NCI-H2227 (cell line): ENCODE results near the gene NELFE.
"Not testable (repeated sequence)": the region's sequence is repeated elsewhere in the genome, so short reads cannot be mapped to it uniquely, and the experiment has no call there.

ENCODE experiments used
- DNase-seq: peaks from one replicate; lab custom pipeline; 2025; ENCODE audit not compliant: unreplicated experiment; lab: John Stamatoyannopoulos, UW

The NELFE gene

GRCh38 chr6:31949926-31950548 is 8.7 kb downstream of the NELFE start:
- DNase-seq, result no peak

GRCh38 chr6:31948753-31949413 is 9.9 kb downstream of the NELFE start:
- no peak for DNase-seq

DNA sequence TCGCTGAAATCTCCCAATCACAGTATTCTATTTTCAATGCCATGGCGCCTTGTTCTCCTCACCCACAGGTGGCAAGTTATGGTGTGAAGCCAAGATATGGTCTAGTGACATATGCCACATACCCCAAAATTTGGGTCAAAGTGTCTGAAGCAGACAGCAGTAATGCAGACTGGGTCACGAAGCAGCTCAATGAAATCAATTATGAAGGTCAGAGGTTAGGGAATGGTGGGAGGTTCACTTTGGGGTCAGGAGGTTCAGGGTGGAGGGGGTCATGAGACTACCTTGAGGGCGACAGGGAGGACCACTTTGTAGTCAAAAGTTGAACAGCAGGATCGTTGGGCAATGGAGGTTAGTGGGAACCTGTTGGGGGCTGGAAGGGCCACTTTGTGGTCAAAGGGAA is 10.5 kb downstream of the NELFE start:
- DNase-seq, result no peak

DNA sequence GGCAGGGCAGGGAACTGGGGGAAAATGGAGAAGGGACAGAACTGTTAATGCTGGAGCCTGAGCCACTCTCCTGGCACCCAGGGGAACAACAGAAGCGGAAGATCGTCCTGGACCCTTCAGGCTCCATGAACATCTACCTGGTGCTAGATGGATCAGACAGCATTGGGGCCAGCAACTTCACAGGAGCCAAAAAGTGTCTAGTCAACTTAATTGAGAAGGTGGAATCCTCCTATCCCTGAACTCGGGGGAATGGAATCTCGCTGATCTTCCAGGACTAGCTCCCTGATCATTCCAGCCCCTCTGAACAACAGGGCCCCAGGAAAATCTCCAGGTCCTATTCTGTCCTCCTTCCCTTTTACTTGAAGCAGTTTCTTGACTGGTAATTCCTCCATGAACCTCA is 10.9 kb downstream of the NELFE start:
- DNase-seq, result no peak

- DNase-seq, result no peak
Observed at GRCh38 chr6:31947070-31947675, 11.6 kb downstream of the NELFE start.

DNA sequence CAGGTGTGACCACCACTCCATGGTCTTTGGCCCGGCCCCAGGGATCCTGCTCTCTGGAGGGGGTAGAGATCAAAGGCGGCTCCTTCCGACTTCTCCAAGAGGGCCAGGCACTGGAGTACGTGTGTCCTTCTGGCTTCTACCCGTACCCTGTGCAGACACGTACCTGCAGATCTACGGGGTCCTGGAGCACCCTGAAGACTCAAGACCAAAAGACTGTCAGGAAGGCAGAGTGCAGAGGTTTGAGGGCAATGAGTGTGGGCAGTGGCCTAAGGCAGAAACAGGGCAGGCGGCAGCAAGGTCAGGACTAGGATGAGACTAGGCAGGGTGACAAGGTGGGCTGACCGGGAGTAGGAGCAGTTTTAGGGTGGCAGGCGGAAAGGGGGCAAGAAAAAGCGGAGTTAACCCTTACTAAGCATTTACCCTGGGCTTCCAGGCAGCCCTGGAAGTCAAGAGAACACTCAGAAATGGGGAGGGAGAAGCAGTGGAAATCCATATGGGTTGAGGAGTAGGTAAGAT is 12.3 kb downstream of the NELFE start:
- DNase-seq, result no peak

DNA sequence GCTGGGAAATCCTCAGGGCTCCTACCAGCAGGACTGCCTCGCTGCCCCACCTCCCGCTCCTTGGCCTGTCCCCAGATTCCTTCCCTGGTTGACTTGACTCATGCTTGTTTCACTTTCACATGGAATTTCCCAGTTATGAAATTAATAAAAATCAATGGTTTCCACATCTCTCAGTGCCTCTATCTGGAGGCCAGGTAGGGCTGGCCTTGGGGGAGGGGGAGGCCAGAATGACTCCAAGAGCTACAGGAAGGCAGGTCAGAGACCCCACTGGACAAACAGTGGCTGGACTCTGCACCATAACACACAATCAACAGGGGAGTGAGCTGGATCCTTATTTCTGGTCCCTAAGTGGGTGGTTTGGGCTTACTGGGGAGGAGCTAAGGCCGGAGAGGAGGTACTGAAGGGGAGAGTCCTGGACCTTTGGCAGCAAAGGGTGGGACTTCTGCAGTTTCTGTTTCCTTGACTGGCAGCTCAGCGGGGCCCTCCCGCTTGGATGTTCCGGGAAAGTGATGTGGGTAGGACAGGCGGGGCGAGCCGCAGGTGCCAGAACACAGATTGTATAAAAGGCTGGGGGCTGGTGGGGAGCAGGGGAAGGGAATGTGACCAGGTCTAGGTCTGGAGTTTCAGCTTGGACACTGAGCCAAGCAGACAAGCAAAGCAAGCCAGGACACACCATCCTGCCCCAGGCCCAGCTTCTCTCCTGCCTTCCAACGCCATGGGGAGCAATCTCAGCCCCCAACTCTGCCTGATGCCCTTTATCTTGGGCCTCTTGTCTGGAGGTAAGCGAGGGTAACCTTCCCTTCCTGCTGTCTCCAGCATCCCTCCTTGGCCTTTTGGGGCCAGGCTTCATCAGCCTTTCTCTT is 13.0 kb downstream of the NELFE start, which contains the start of gene CFB:
CFB (plus strand) TSS at position 589 of the 863 bp plus-strand sequence; CDS start at position 716, 127 bp downstream.
- DNase-seq, result no peak

DNA sequence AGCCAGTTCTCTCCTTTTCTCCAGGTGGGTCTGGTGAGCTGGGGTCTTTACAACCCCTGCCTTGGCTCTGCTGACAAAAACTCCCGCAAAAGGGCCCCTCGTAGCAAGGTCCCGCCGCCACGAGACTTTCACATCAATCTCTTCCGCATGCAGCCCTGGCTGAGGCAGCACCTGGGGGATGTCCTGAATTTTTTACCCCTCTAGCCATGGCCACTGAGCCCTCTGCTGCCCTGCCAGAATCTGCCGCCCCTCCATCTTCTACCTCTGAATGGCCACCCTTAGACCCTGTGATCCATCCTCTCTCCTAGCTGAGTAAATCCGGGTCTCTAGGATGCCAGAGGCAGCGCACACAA is 13.6 kb downstream of the NELFE start:
- DNase-seq, result no peak

- DNase-seq, result no peak
Observed at GRCh38 chr6:31943742-31944141, 15.0 kb downstream of the NELFE start.

- peak; percentile 19 for DNase-seq
Observed at GRCh38 chr6:31940256-31940664, 18.5 kb downstream of the NELFE start.

- no peak for DNase-seq
Observed at GRCh38 chr6:31935823-31936222, 22.9 kb downstream of the NELFE start.

DNA sequence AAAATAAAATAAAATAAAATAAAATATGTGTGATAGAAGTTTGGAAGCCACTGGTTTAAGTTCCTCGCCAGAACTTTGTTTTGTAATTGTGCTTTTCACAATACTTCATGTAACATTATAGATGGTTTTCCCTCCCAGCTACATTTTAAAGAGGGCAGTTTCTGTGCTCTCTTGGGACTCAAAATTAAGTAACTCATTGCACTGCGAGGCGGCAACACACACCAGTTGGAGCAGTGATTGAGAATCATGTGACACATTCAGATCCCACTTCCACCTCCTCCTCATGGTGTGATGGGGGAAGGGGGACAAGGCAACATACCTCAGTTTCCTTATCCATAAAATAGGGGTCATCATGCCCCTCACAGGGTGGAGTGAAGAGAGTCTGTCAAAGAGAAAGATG is 23.8 kb downstream of the NELFE start:
- no peak for DNase-seq

DNA sequence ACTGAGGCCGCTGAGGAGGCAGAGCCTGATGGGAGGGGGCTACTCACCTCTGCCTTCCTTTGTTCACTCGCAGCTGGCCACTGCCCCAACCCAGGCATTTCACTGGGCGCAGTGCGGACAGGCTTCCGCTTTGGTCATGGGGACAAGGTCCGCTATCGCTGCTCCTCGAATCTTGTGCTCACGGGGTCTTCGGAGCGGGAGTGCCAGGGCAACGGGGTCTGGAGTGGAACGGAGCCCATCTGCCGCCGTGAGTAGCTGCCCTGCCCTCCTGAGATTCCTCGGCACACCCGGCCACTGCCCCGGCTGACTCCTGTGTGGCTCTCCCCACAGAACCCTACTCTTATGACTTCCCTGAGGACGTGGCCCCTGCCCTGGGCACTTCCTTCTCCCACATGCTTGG is 25.2 kb downstream of the NELFE start:
- DNase-seq, result no peak

GRCh38 chr6:31932137-31932536 is 26.6 kb downstream of the NELFE start:
- DNase-seq, result not testable (repeated sequence)

- no peak for DNase-seq
Observed at GRCh38 chr6:31930962-31931361, 27.8 kb downstream of the NELFE start.

DNA sequence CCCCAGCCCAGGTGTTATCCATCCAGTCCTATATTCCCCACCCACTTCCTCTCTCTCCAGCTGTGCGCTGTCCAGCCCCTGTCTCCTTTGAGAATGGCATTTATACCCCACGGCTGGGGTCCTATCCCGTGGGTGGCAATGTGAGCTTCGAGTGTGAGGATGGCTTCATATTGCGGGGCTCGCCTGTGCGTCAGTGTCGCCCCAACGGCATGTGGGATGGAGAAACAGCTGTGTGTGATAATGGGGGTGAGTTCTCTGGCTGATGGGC is 30.2 kb downstream of the NELFE start:
- no peak for DNase-seq

GRCh38 chr6:31927863-31928671 is 30.7 kb downstream of the NELFE start:
- DNase-seq, result no peak

DNA sequence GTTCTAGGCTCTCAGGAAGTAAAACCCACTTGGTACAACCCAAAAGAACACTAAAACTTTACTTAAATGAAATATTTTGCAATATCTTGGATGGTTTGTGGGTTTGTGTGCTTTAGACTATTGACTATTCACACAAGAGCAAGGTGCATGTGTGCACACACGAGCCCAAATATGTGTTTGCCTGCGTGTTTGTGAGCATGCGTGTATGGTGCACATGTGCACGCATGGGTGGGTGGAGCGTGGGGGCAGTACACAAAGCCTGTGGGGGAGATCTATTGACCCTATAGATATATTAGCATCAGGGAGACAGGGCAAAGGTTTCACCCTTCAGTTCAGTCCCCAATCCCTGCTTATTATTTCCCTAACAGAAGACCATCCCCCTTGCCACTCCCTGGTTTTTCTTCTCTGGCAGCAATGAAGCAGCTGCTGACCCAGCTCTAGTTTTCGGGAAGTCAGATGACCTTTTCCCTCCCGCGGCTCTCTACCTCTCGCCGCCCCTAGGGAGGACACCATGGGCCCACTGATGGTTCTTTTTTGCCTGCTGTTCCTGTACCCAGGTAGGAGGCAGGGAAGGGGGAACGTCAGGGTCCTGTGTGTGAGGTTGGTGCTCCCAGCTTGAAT is 31.4 kb downstream of the NELFE start, which contains the start of gene C2:
C2 (plus strand) TSS at position 476 of the 621 bp plus-strand sequence; CDS start at position 512, 36 bp downstream.
- no peak for DNase-seq

DNA sequence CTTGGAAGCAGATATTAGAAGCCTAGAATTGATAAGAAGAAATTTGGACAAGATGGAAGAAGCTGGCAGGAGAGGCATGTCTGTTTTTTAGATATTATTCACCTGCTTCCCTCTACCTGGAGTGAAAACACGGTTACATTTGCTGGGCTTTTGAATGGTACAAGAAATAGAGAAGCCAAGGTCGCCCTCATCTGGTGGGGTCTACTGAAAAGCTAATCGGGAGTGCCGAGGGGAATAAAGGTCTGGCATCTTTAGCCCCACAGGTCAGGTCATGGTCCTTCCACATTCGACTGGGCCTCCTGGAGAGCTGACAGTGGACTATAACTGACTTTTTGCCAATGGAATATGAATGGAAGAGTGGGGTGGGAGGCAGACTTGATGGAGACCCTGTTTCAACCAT is 35.8 kb downstream of the NELFE start:
- DNase-seq, result no peak

- no peak for DNase-seq
Observed at GRCh38 chr6:31920811-31921210, 38.0 kb downstream of the NELFE start.
